CD4-positive, alpha-beta T cell treated with Interleukin-21 for 1 hour (primary cell): Measurements from ENCODE around the gene PCIF1.
"Not testable (repeated sequence)": the region's sequence is repeated elsewhere in the genome, so short reads cannot be mapped to it uniquely, and the experiment has no call there.

Experiments
- DNase-seq: peaks from one replicate; pipeline ENCODE4 v3.0.0-alpha.2; 2020

The PCIF1 gene

GRCh38 chr20:45948261-45948733, 13.8 kb downstream of the PCIF1 start:
- no peak for DNase-seq

GRCh38 chr20:45948742-45949541, 14.5 kb downstream of the PCIF1 start:
- DNase-seq, result no peak

GRCh38 chr20:45949542-45950329, 15.3 kb downstream of the PCIF1 start:
- no peak for DNase-seq

- no peak for DNase-seq
Observed at GRCh38 chr20:45950330-45950646, 15.8 kb downstream of the PCIF1 start.

DNA sequence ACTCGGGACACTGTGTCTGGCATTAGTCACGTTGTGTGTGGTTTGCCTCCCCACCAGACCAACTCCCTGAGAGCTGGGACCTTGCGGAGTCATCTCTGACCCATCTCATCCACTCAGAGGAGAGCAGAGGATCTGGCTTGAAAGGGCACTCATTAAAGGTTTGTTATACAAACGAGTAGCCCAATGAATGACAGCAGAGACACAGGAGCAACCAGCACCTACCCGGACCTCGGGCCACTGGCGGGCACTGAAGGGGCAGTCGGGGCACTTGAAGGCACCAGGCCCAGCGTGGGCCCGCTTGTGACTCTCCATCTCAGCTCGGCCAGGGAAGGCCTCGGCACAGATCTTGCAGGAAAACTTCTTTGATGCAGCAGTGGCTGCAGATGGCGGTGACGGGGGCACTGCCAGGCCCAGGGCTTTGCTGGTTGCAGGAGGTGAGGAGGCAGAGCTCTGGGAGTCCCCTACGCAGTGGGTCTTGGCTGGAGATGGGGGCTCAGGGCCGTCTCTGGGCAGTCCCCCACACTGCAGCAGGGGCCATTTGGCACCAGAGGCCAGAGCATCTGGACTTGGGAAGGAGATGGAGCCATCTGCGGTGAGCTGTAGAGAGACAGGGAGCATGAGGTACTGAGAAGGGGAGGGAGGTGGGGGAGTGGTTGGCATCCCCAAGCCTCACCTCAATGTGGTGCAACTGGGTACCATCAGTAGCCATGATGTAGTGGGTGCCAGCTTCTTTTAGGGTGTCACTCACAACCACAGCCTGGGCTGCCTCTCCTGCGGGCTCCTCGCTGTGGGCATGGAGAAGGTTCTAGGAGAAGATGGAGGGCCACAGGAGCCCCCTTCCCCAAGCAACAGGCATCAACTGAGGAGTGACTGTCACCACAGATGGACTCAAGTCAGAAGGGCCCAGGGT, 17.7 kb downstream of the PCIF1 start:
- DNase-seq, result no peak

DNA sequence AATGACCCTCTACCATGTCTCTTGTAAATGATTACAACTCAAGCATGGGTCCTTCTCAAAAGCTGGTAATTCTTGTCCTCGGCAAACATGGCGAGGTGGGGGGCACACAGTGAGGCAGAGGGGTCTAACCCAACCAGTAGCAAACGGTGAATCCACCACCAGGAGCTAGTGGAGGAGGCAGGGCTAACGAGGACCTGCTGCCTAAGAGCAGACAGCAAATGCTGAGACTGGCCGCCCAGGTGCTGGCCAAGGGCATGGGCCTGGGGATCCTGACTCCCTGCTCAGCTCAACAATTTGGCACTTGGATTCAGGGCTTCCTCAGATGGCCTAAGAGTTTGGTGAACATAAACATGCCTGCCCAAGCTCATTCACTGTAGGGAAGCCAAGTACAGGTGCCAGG, 18.4 kb downstream of the PCIF1 start:
- no peak for DNase-seq

- no peak for DNase-seq
Observed at GRCh38 chr20:45953672-45954071, 19.2 kb downstream of the PCIF1 start.

DNA sequence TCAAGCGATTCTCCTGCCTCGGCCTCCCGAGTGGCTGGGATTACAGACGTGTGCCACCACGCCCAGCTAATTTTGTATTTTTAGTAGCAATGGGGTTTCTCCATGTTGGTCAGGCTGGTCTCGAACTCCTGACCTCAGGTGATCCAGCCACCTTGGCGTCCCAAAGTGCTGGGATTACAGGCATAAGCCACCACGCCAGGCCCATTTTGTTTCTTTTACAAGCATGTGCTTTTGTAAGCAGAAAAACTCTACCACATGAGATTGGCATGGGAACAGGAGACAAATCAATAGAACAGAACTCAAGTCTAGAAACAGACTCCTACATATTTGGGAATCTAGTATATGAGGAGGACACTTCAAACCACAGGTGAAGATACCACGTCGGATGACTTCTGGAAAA, 21.8 kb downstream of the PCIF1 start:
- DNase-seq, result not testable (repeated sequence)

- DNase-seq, result no peak
Observed at GRCh38 chr20:45957021-45957941, 22.8 kb downstream of the PCIF1 start.

DNA sequence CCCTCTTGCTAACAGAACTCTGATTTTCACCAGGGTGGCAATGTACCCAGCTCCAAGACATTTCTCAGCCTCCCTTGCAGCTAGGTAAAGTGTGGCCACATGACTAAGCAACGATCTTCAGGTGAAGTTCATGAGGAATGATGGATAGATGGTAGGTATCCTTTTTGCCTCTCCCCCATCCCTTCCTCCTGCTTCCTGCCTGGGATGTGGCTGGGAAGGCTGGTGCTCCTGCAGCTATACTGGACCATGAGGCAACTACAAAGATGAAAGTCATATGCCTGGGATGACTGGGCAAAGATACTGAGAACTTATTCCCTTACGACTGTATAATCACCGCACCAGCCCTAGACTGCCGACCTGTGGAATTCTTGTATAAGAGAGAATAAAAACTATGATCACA, 24.1 kb downstream of the PCIF1 start:
- DNase-seq, result no peak

DNA sequence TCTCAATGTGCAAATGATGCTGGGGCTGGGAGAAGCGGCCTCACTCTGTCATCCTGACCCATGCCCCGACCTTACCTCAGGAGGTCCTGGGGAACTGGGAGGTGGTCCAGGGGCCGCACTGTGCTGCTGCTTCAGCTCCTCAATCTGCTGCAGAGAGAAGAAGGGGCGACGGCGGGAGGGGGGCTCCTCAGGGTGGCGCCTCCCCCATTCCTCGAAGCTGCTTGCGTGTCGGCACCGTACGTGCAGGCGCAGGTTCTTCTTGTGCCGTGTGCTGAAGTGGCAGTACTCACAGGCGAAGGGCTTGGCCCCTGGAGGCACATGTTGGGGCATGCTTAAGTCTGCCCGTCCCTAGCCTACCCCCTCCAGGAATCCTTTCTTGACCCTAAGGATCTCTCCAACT, 24.6 kb downstream of the PCIF1 start:
- DNase-seq, result no peak

GRCh38 chr20:45959956-45960630, 25.6 kb downstream of the PCIF1 start:
- no peak for DNase-seq

GRCh38 chr20:45962031-45962755, 27.7 kb downstream of the PCIF1 start:
- no peak for DNase-seq

- DNase-seq, result peak; percentile 55
Observed at GRCh38 chr20:45963059-45964005, 28.8 kb downstream of the PCIF1 start.

GRCh38 chr20:45964006-45964400, 29.5 kb downstream of the PCIF1 start:
- no peak for DNase-seq

GRCh38 chr20:45965169-45966002, 30.9 kb downstream of the PCIF1 start:
- no peak for DNase-seq

DNA sequence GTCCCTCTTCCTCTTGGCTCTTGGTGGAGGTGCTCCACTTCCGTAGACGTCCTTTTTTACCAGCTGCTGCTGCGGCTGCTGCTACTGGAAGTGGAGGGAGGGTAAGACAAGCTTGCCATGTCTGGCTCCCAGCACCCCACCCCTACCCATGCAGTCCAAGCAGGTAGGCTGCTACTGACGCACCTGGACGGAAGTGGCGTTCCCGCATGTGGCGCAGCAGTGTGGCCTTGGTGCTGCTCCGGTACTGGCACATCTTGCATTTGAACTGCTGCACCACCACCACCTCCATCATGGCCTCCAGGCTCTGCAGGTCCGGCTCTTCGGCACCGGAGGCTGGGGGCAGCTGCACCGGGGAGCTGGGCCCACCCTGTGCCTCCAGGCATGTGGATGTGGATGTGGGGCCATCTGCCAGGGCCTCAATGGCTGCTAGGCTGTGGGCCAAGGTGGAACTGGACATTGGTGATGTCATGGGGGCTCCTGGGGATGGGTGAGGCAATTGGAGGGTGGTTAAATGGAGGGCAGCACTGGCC, 33.1 kb downstream of the PCIF1 start:
- no peak for DNase-seq

DNA sequence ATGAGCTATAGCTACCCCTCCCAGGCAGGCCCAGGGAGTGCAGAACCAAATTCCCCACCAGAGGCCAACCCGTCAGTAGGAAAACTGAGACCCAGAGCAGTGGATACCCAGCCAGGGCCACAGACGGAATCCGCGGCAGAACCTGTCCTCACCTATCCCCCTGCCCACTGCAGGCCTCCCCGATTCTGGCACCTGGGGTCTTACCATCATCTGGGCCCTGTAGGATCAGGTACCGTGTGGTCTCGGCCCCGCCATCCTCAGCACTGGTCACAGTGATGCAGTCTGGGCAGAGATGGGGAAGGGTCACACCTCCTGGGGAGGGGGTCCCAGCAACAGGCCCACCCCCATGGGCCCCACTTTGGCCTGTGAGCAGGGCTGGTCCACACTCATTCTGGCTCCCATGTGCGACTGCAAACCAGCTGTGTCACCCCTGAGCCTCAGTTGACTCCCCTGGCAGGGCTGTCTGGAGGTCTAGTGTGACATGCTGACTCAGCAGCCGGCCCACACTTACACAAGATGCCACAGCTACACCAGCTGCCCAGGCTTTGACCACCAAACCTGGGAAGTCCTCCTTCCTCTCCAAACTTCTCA, 33.7 kb downstream of the PCIF1 start:
- no peak for DNase-seq
